ENCODE results near the gene MSLN.

The MSLN gene

GRCh38 chr16:794091-794822 lies 33.7 kb downstream of the MSLN start:
- Mint-ChIP-seq H3K4me3 (no peak overlapping the region), H3K4me1 (ENCODE audit: low read depth) (peaks cover 4% of the 10 kb centered on the region), H3K27ac (no peak overlapping the region), H3K9me3 (no peaks in the 10 kb centered on the region), H3K27me3 (no peaks in the 10 kb centered on the region), H3K36me3 (ENCODE audit: low read depth) (peaks cover 10% of the 10 kb centered on the region)

- Mint-ChIP-seq H3K4me3 (no peak overlapping the region), H3K36me3 (ENCODE audit: low read depth) (peaks cover 10% of the 10 kb centered on the region), H3K9me3 (no peaks in the 10 kb centered on the region), H3K27me3 (no peaks in the 10 kb centered on the region), H3K4me1 (ENCODE audit: low read depth) (peaks cover 4% of the 10 kb centered on the region), H3K27ac (no peak overlapping the region)
Measured at GRCh38 chr16:794853-795466, 34.4 kb downstream of the MSLN start.

GRCh38 chr16:795580-796229 lies 35.2 kb downstream of the MSLN start:
- Mint-ChIP-seq H3K27me3 (no peaks in the 10 kb centered on the region), H3K4me1 (ENCODE audit: low read depth) (peaks cover 4% of the 10 kb centered on the region), H3K36me3 (ENCODE audit: low read depth) (peaks cover 10% of the 10 kb centered on the region), H3K27ac (no peak overlapping the region), H3K9me3 (no peaks in the 10 kb centered on the region), H3K4me3 (no peak overlapping the region)

- Mint-ChIP-seq H3K27me3 (no peaks in the 10 kb centered on the region), H3K9me3 (no peaks in the 10 kb centered on the region), H3K4me1 (ENCODE audit: low read depth) (peaks cover 1% of the 10 kb centered on the region), H3K4me3 (no peak overlapping the region), H3K36me3 (ENCODE audit: low read depth) (peaks cover 4% of the 10 kb centered on the region), H3K27ac (no peak overlapping the region)
Measured at GRCh38 chr16:796296-797119, 36.0 kb downstream of the MSLN start.

GRCh38 chr16:797120-797420 lies 36.5 kb downstream of the MSLN start:
- H3K4me1 Mint-ChIP-seq (ENCODE audit: low read depth): no peaks in the 10 kb centered on the region
- no peak overlapping the region for H3K4me3 Mint-ChIP-seq
- H3K27ac Mint-ChIP-seq: no peak overlapping the region
- H3K9me3 Mint-ChIP-seq: no peaks in the 10 kb centered on the region
- no peaks in the 10 kb centered on the region for H3K27me3 Mint-ChIP-seq
- no peaks in the 10 kb centered on the region for H3K36me3 Mint-ChIP-seq (ENCODE audit: low read depth)

- no peak overlapping the region for H3K27ac Mint-ChIP-seq
- no peaks in the 10 kb centered on the region for H3K27me3 Mint-ChIP-seq
Measured at GRCh38 chr16:797686-798085, 37.2 kb downstream of the MSLN start.

GRCh38 chr16:798666-799065 lies 38.1 kb downstream of the MSLN start:
- Mint-ChIP-seq H3K4me3 (no peak overlapping the region), H3K9me3 (no peaks in the 10 kb centered on the region), H3K27me3 (no peaks in the 10 kb centered on the region), H3K36me3 (ENCODE audit: low read depth) (no peaks in the 10 kb centered on the region), H3K4me1 (ENCODE audit: low read depth) (no peaks in the 10 kb centered on the region), H3K27ac (no peak overlapping the region)

More at GRCh38 chr16:797686-798085, 37.2 kb downstream of the MSLN start:
- no peak overlapping the region for H3K4me3 Mint-ChIP-seq
- no peaks in the 10 kb centered on the region for H3K36me3 Mint-ChIP-seq (ENCODE audit: low read depth)
- H3K9me3 Mint-ChIP-seq: no peaks in the 10 kb centered on the region
- H3K4me1 Mint-ChIP-seq (ENCODE audit: low read depth): no peaks in the 10 kb centered on the region

- H3K27ac Mint-ChIP-seq: no peak overlapping the region
- H3K4me3 Mint-ChIP-seq: no peak overlapping the region
- H3K36me3 Mint-ChIP-seq (ENCODE audit: low read depth): no peaks in the 10 kb centered on the region
Measured at GRCh38 chr16:799111-799947, 38.8 kb downstream of the MSLN start.

GRCh38 chr16:799948-800833 lies 39.7 kb downstream of the MSLN start, which contains the start of gene GNG13:
GNG13 (minus strand) TSS chr16:800734; CDS start chr16:799077, 1,657 bp downstream.
- no peak within 1 kb of the TSS for H3K27ac Mint-ChIP-seq
- H3K9me3 Mint-ChIP-seq: no peaks in the 10 kb centered on the region
- no peaks in the 10 kb centered on the region for H3K36me3 Mint-ChIP-seq (ENCODE audit: low read depth)
- no peaks in the 10 kb centered on the region for H3K4me1 Mint-ChIP-seq (ENCODE audit: low read depth)
- H3K27me3 Mint-ChIP-seq: no peaks in the 10 kb centered on the region
- no peak within 1 kb of the TSS for H3K4me3 Mint-ChIP-seq

More at GRCh38 chr16:799111-799947, 38.8 kb downstream of the MSLN start:
- Mint-ChIP-seq H3K9me3 (no peaks in the 10 kb centered on the region), H3K27me3 (no peaks in the 10 kb centered on the region), H3K4me1 (ENCODE audit: low read depth) (no peaks in the 10 kb centered on the region)

- no peaks in the 10 kb centered on the region for H3K9me3 Mint-ChIP-seq
- H3K27me3 Mint-ChIP-seq: no peaks in the 10 kb centered on the region
- H3K27ac Mint-ChIP-seq: no peak overlapping the region
Measured at GRCh38 chr16:800834-801511, 40.4 kb downstream of the MSLN start.

GRCh38 chr16:801584-802363 lies 41.2 kb downstream of the MSLN start:
- Mint-ChIP-seq H3K9me3 (no peaks in the 10 kb centered on the region), H3K27ac (no peak overlapping the region), H3K36me3 (ENCODE audit: low read depth) (no peaks in the 10 kb centered on the region), H3K4me1 (ENCODE audit: low read depth) (peaks cover 3% of the 10 kb centered on the region), H3K27me3 (no peaks in the 10 kb centered on the region), H3K4me3 (no peak overlapping the region)

More at GRCh38 chr16:800834-801511, 40.4 kb downstream of the MSLN start:
- peaks cover 1% of the 10 kb centered on the region for H3K4me1 Mint-ChIP-seq (ENCODE audit: low read depth)
- H3K4me3 Mint-ChIP-seq: no peak overlapping the region
- H3K36me3 Mint-ChIP-seq (ENCODE audit: low read depth): no peaks in the 10 kb centered on the region

- Mint-ChIP-seq H3K4me3 (no peak overlapping the region), H3K9me3 (no peaks in the 10 kb centered on the region), H3K4me1 (ENCODE audit: low read depth) (peaks cover 3% of the 10 kb centered on the region), H3K27me3 (no peaks in the 10 kb centered on the region), H3K36me3 (ENCODE audit: low read depth) (no peaks in the 10 kb centered on the region), H3K27ac (no peak overlapping the region)
Measured at GRCh38 chr16:802461-802860, 41.9 kb downstream of the MSLN start.

Measured in stimulated activated naive CD8-positive, alpha-beta T cell treated with anti-CD3 and anti-CD28 coated beads, Interleukin-15, Interleukin-2, amounts not matched to agents 100 ng/mL and 50 ng/mL, for 24 hours (primary cell).